ENCODE measurements around the gene PLTP. TPM values are rescaled to one million over a fixed set of nuclear protein-coding genes. Genes with fewer than 3 reads are reported as not detected.

The PLTP gene
- total RNA-seq, 1 donor from 2014 or later: 48.5 TPM

- Mint-ChIP-seq H3K9me3 (ENCODE audit: low read depth) (no peaks in the 10 kb centered on the region), H3K27me3 (ENCODE audit: low read depth) (no peaks in the 10 kb centered on the region), H3K4me3 (ENCODE audit: unreplicated experiment) (no peak overlapping the region), H3K36me3 (ENCODE audit: low read depth) (peaks cover 6% of the 10 kb centered on the region), H3K4me1 (ENCODE audit: low read depth) (peaks cover 25% of the 10 kb centered on the region), H3K27ac (ENCODE audit: unreplicated experiment) (peak overlapping the region; percentile 20)
- no peak for TF ChIP-seq CTCF (IDR thresholded peaks at IDR 0.05)
- no peak for DNase-seq (ENCODE audit: low spot score)
These were observed 2.6 kb downstream of the PLTP start for GRCh38 chr20:45909336-45909808.

GRCh38 chr20:45908084-45908483, 3.9 kb downstream of the PLTP start:
- Mint-ChIP-seq H3K4me1 (ENCODE audit: low read depth) (peaks cover 25% of the 10 kb centered on the region), H3K9me3 (ENCODE audit: low read depth) (no peaks in the 10 kb centered on the region), H3K4me3 (ENCODE audit: unreplicated experiment) (no peak overlapping the region), H3K36me3 (ENCODE audit: low read depth) (peaks cover 6% of the 10 kb centered on the region), H3K27ac (ENCODE audit: unreplicated experiment) (no peak overlapping the region), H3K27me3 (ENCODE audit: low read depth) (no peaks in the 10 kb centered on the region)
- no peak for TF ChIP-seq CTCF (IDR thresholded peaks at IDR 0.05)
- no peak for DNase-seq (ENCODE audit: low spot score)

GRCh38 chr20:45907219-45907948, 4.6 kb downstream of the PLTP start:
- Mint-ChIP-seq H3K9me3 (ENCODE audit: low read depth) (no peaks in the 10 kb centered on the region), H3K36me3 (ENCODE audit: low read depth) (peaks cover 6% of the 10 kb centered on the region), H3K27ac (ENCODE audit: unreplicated experiment) (no peak overlapping the region), H3K27me3 (ENCODE audit: low read depth) (no peaks in the 10 kb centered on the region), H3K4me1 (ENCODE audit: low read depth) (peaks cover 23% of the 10 kb centered on the region), H3K4me3 (ENCODE audit: unreplicated experiment) (no peak overlapping the region)
- no peak for DNase-seq (ENCODE audit: low spot score)
- TF ChIP-seq CTCF (IDR thresholded peaks at IDR 0.05): no peak

GRCh38 chr20:45905505-45906079, 6.4 kb downstream of the PLTP start:
- H3K27me3 Mint-ChIP-seq (ENCODE audit: low read depth): no peaks in the 10 kb centered on the region
- H3K27ac Mint-ChIP-seq (ENCODE audit: unreplicated experiment): no peak overlapping the region
- peaks cover 6% of the 10 kb centered on the region for H3K36me3 Mint-ChIP-seq (ENCODE audit: low read depth)
- no peak for TF ChIP-seq CTCF (IDR thresholded peaks at IDR 0.05)
- H3K4me3 Mint-ChIP-seq (ENCODE audit: unreplicated experiment): no peak overlapping the region
- H3K4me1 Mint-ChIP-seq (ENCODE audit: low read depth): peaks cover 9% of the 10 kb centered on the region
- DNase-seq (ENCODE audit: low spot score): no peak
- no peaks in the 10 kb centered on the region for H3K9me3 Mint-ChIP-seq (ENCODE audit: low read depth)

GRCh38 chr20:45904583-45905504, 7.1 kb downstream of the PLTP start:
- H3K27me3 Mint-ChIP-seq (ENCODE audit: low read depth): no peaks in the 10 kb centered on the region
- peaks cover 4% of the 10 kb centered on the region for H3K4me1 Mint-ChIP-seq (ENCODE audit: low read depth)
- H3K27ac Mint-ChIP-seq (ENCODE audit: unreplicated experiment): no peak overlapping the region
- no peak overlapping the region for H3K4me3 Mint-ChIP-seq (ENCODE audit: unreplicated experiment)
- H3K36me3 Mint-ChIP-seq (ENCODE audit: low read depth): peaks cover 6% of the 10 kb centered on the region
- no peak for DNase-seq (ENCODE audit: low spot score)
- no peaks in the 10 kb centered on the region for H3K9me3 Mint-ChIP-seq (ENCODE audit: low read depth)
- TF ChIP-seq CTCF (IDR thresholded peaks at IDR 0.05): no peak
